ENCODE results near the gene RPUSD2.

Gene RPUSD2

GRCh38 chr15:40595219-40595618, 26.1 kb downstream of the RPUSD2 start:
- Histone ChIP-seq H3K79me2 (ENCODE audit: low read length) (peaks cover 53% of the 10 kb centered on the region), H3K9ac (ENCODE audit: low read length) (peak overlapping the region; percentile 77), H3K4me2 (ENCODE audit: low read length) (peak overlapping the region; percentile 85), H4K20me1 (ENCODE audit: insufficient read depth, low read length) (no peaks in the 10 kb centered on the region), H3K9me3 (ENCODE audit: insufficient read depth, low read length) (no peaks in the 10 kb centered on the region), H3K4me1 (ENCODE audit: low read length) (peaks cover 19% of the 10 kb centered on the region), H2AFZ (ENCODE audit: low read depth, low read length) (no peak overlapping the region), H3K36me3 (replicated peaks; ENCODE audit: low read depth, low read length) (no peaks in the 10 kb centered on the region), H3K27ac (ENCODE audit: low read length) (no peak overlapping the region), H3K27me3 (ENCODE audit: low read depth, low read length) (no peaks in the 10 kb centered on the region), H3K4me3 (ENCODE audit: low read length) (peak overlapping the region; percentile 92)
- TF ChIP-seq EZH2phosphoT487 (IDR thresholded peaks at IDR 0.05; ENCODE audit: low read depth), result no peak
- no peak for TF ChIP-seq CTCF (IDR thresholded peaks at IDR 0.05; ENCODE audit: low read depth, low read length)

- H3K4me1 ChIP-seq (ENCODE audit: low read length), result peaks cover 15% of the 10 kb centered on the region
- H3K27ac ChIP-seq (ENCODE audit: low read length), result no peak overlapping the region
- no peaks in the 10 kb centered on the region for H3K36me3 ChIP-seq (replicated peaks; ENCODE audit: low read depth, low read length)
- no peaks in the 10 kb centered on the region for H3K9me3 ChIP-seq (ENCODE audit: insufficient read depth, low read length)
- no peak overlapping the region for H2AFZ ChIP-seq (ENCODE audit: low read depth, low read length)
- TF ChIP-seq EZH2phosphoT487 (IDR thresholded peaks at IDR 0.05; ENCODE audit: low read depth), result no peak
- no peak for TF ChIP-seq CTCF (IDR thresholded peaks at IDR 0.05; ENCODE audit: low read depth, low read length)
- no peak overlapping the region for H3K9ac ChIP-seq (ENCODE audit: low read length)
- peaks cover 58% of the 10 kb centered on the region for H3K79me2 ChIP-seq (ENCODE audit: low read length)
- H4K20me1 ChIP-seq (ENCODE audit: insufficient read depth, low read length), result no peaks in the 10 kb centered on the region
- H3K27me3 ChIP-seq (ENCODE audit: low read depth, low read length), result no peaks in the 10 kb centered on the region
- H3K4me3 ChIP-seq (ENCODE audit: low read length), result no peak overlapping the region
- H3K4me2 ChIP-seq (ENCODE audit: low read length), result no peak overlapping the region
Measured at GRCh38 chr15:40595773-40596172, 26.7 kb downstream of the RPUSD2 start.

GRCh38 chr15:40597024-40597423, 27.9 kb downstream of the RPUSD2 start:
- no peak overlapping the region for H3K4me2 ChIP-seq (ENCODE audit: low read length)
- no peaks in the 10 kb centered on the region for H3K27me3 ChIP-seq (ENCODE audit: low read depth, low read length)
- H3K9me3 ChIP-seq (ENCODE audit: insufficient read depth, low read length), result no peaks in the 10 kb centered on the region
- peaks cover 63% of the 10 kb centered on the region for H3K79me2 ChIP-seq (ENCODE audit: low read length)
- H3K9ac ChIP-seq (ENCODE audit: low read length), result no peak overlapping the region
- no peak overlapping the region for H2AFZ ChIP-seq (ENCODE audit: low read depth, low read length)
- H3K27ac ChIP-seq (ENCODE audit: low read length), result no peak overlapping the region
- TF ChIP-seq EZH2phosphoT487 (IDR thresholded peaks at IDR 0.05; ENCODE audit: low read depth) (no peak), CTCF (IDR thresholded peaks at IDR 0.05; ENCODE audit: low read depth, low read length) (no peak)
- no peak overlapping the region for H3K4me3 ChIP-seq (ENCODE audit: low read length)
- H3K36me3 ChIP-seq (replicated peaks; ENCODE audit: low read depth, low read length), result no peaks in the 10 kb centered on the region
- H4K20me1 ChIP-seq (ENCODE audit: insufficient read depth, low read length), result no peaks in the 10 kb centered on the region
- H3K4me1 ChIP-seq (ENCODE audit: low read length), result peaks cover 15% of the 10 kb centered on the region

- no peak overlapping the region for H3K27ac ChIP-seq (ENCODE audit: low read length)
- H2AFZ ChIP-seq (ENCODE audit: low read depth, low read length), result no peak overlapping the region
- H3K4me2 ChIP-seq (ENCODE audit: low read length), result no peak overlapping the region
- no peak overlapping the region for H3K4me3 ChIP-seq (ENCODE audit: low read length)
- H4K20me1 ChIP-seq (ENCODE audit: insufficient read depth, low read length), result no peaks in the 10 kb centered on the region
- peaks cover 8% of the 10 kb centered on the region for H3K4me1 ChIP-seq (ENCODE audit: low read length)
- no peak for TF ChIP-seq EZH2phosphoT487 (IDR thresholded peaks at IDR 0.05; ENCODE audit: low read depth)
- no peak for TF ChIP-seq CTCF (IDR thresholded peaks at IDR 0.05; ENCODE audit: low read depth, low read length)
- H3K79me2 ChIP-seq (ENCODE audit: low read length), result peaks cover 63% of the 10 kb centered on the region
- H3K9me3 ChIP-seq (ENCODE audit: insufficient read depth, low read length), result no peaks in the 10 kb centered on the region
- H3K9ac ChIP-seq (ENCODE audit: low read length), result no peak overlapping the region
- no peaks in the 10 kb centered on the region for H3K27me3 ChIP-seq (ENCODE audit: low read depth, low read length)
- H3K36me3 ChIP-seq (replicated peaks; ENCODE audit: low read depth, low read length), result no peaks in the 10 kb centered on the region
Measured at GRCh38 chr15:40598126-40598525, 29.0 kb downstream of the RPUSD2 start.
